ENCODE results near the gene OR1N1.
"Not testable (repeated sequence)": the region's sequence is repeated elsewhere in the genome, so short reads cannot be mapped to it uniquely, and the experiment has no call there.

Gene OR1N1

GRCh38 chr9:122552812-122553211 is 25.7 kb upstream of the OR1N1 start, which contains the start of gene OR1N2:
TSS of gene OR1N2 (plus strand) at chr9:122553112. CDS start at chr9:122553212, 100 bp downstream.
- no peak for TF ChIP-seq CTCF (IDR thresholded peaks at IDR 0.05)
- no peaks in the 10 kb centered on the region for H3K36me3 ChIP-seq
- no peaks in the 10 kb centered on the region for H3K4me1 ChIP-seq (ENCODE audit: control insufficient read depth in 1 of 2, insufficient read depth in 1 of 2, low read depth in 1 of 2, low read length in 1 of 2)
- peaks cover 3% of the 10 kb centered on the region for H3K27me3 ChIP-seq
- no peak within 1 kb of the TSS for H3K27ac ChIP-seq
- H3K4me3 ChIP-seq (ENCODE audit: low read depth in 1 of 2, low read length in 1 of 2), result no peak within 1 kb of the TSS
- no peaks in the 10 kb centered on the region for H3K9me3 ChIP-seq

GRCh38 chr9:122551371-122551770 is 24.3 kb upstream of the OR1N1 start:
- no peaks in the 10 kb centered on the region for H3K36me3 ChIP-seq

GRCh38 chr9:122546196-122546595 is 19.1 kb upstream of the OR1N1 start:
- H3K27ac ChIP-seq, result no peak overlapping the region
- no peaks in the 10 kb centered on the region for H3K36me3 ChIP-seq
- H3K4me3 ChIP-seq (ENCODE audit: low read depth in 1 of 2, low read length in 1 of 2), result no peak overlapping the region
- no peaks in the 10 kb centered on the region for H3K9me3 ChIP-seq
- peaks cover 20% of the 10 kb centered on the region for H3K27me3 ChIP-seq
- no peak for TF ChIP-seq CTCF (IDR thresholded peaks at IDR 0.05)
- H3K4me1 ChIP-seq (ENCODE audit: control insufficient read depth in 1 of 2, insufficient read depth in 1 of 2, low read depth in 1 of 2, low read length in 1 of 2), result no peaks in the 10 kb centered on the region

More at GRCh38 chr9:122551371-122551770, 24.3 kb upstream of the OR1N1 start:
- Histone ChIP-seq H3K27ac (no peak overlapping the region), H3K9me3 (no peaks in the 10 kb centered on the region), H3K27me3 (peaks cover 7% of the 10 kb centered on the region), H3K4me1 (ENCODE audit: control insufficient read depth in 1 of 2, insufficient read depth in 1 of 2, low read depth in 1 of 2, low read length in 1 of 2) (no peaks in the 10 kb centered on the region), H3K4me3 (ENCODE audit: low read depth in 1 of 2, low read length in 1 of 2) (no peak overlapping the region)
- no peak for TF ChIP-seq CTCF (IDR thresholded peaks at IDR 0.05)

- H3K36me3 ChIP-seq, result no peaks in the 10 kb centered on the region
- no peak overlapping the region for H3K4me3 ChIP-seq (ENCODE audit: low read depth in 1 of 2, low read length in 1 of 2)
- no peaks in the 10 kb centered on the region for H3K4me1 ChIP-seq (ENCODE audit: control insufficient read depth in 1 of 2, insufficient read depth in 1 of 2, low read depth in 1 of 2, low read length in 1 of 2)
- no peaks in the 10 kb centered on the region for H3K9me3 ChIP-seq
- TF ChIP-seq CTCF (IDR thresholded peaks at IDR 0.05), result no peak
- H3K27me3 ChIP-seq, result peaks cover 12% of the 10 kb centered on the region
- no peak overlapping the region for H3K27ac ChIP-seq
Measured at GRCh38 chr9:122538757-122539156, 11.7 kb upstream of the OR1N1 start.

GRCh38 chr9:122537066-122537465 is 10.0 kb upstream of the OR1N1 start:
- not testable (repeated sequence) for H3K27me3 ChIP-seq; H3K36me3 ChIP-seq; H3K9me3 ChIP-seq; H3K4me1 ChIP-seq (ENCODE audit: control insufficient read depth in 1 of 2, insufficient read depth in 1 of 2, low read depth in 1 of 2, low read length in 1 of 2); H3K4me3 ChIP-seq (ENCODE audit: low read depth in 1 of 2, low read length in 1 of 2); H3K27ac ChIP-seq

GRCh38 chr9:122536134-122536533 is 9.0 kb upstream of the OR1N1 start:
- H3K27me3 ChIP-seq, result no peaks in the 10 kb centered on the region
- no peaks in the 10 kb centered on the region for H3K4me1 ChIP-seq (ENCODE audit: control insufficient read depth in 1 of 2, insufficient read depth in 1 of 2, low read depth in 1 of 2, low read length in 1 of 2)
- H3K4me3 ChIP-seq (ENCODE audit: low read depth in 1 of 2, low read length in 1 of 2), result no peak overlapping the region
- no peak for TF ChIP-seq CTCF (IDR thresholded peaks at IDR 0.05)
- no peak overlapping the region for H3K27ac ChIP-seq
- no peaks in the 10 kb centered on the region for H3K36me3 ChIP-seq
- H3K9me3 ChIP-seq, result no peaks in the 10 kb centered on the region

GRCh38 chr9:122531157-122531556 is 4.1 kb upstream of the OR1N1 start:
- H3K27ac ChIP-seq; H3K36me3 ChIP-seq; H3K9me3 ChIP-seq; H3K27me3 ChIP-seq; H3K4me3 ChIP-seq (ENCODE audit: low read depth in 1 of 2, low read length in 1 of 2); H3K4me1 ChIP-seq (ENCODE audit: control insufficient read depth in 1 of 2, insufficient read depth in 1 of 2, low read depth in 1 of 2, low read length in 1 of 2): not testable (repeated sequence)
